K562 (cell line): Measurements from ENCODE around the gene MAP7D1. TPM values are rescaled to one million over a fixed set of nuclear protein-coding genes. Genes with fewer than 3 reads are reported as not detected.

Experiments used
- E2F8 ChIP-seq: fragments of 450-650 bp; IDR thresholded peaks from 2 replicates; pipeline ENCODE4 v1.7.1; 2018; ENCODE audit warnings: mild to moderate bottlenecking, low read depth; ENCODE audit not compliant: partially characterized antibody
- MGA ChIP-seq: fragments of 450-650 bp; IDR thresholded peaks from 2 replicates; pipeline ENCODE4 v1.6.1; 2016; ENCODE audit warnings: mild to moderate bottlenecking, moderate library complexity
- MTA1 ChIP-seq: fragments of 450-650 bp; IDR thresholded peaks from 2 replicates; pipeline ENCODE4 v1.6.1; 2017; ENCODE audit warnings: borderline replicate concordance
- NONO ChIP-seq, 2 experiments: fragments of 200-400 bp in 1 of 2; fragments of 450-650 bp in 1 of 2; formaldehyde crosslinking in 1 of 2; IDR thresholded peaks; 2 replicates each; pipeline ENCODE4 v1.6.1; 2017; ENCODE audit warnings: low read depth in 2 of 2, mild to moderate bottlenecking in 2 of 2, moderate library complexity in 2 of 2, low read length in 1 of 2
- PHTF2 ChIP-seq: fragments of 250-450 bp; sonication (Bioruptor Pico); IDR thresholded peaks from 2 replicates; pipeline ENCODE4 v1.5.0; 2021; ENCODE audit warnings: mild to moderate bottlenecking
- TAF1 ChIP-seq: IDR thresholded peaks from 2 replicates; pipeline ENCODE4 v1.6.1; 2011; ENCODE audit warnings: mild to moderate bottlenecking, low read length, moderate library complexity; ENCODE audit not compliant: insufficient read depth, control insufficient read depth, severe bottlenecking; ENCODE audit errors: extremely low read depth
- U2AF1 ChIP-seq: fragments of 200-400 bp; formaldehyde crosslinking; optimal IDR thresholded peaks from 2 replicates; pipeline ENCODE3; 2017; ENCODE audit warnings: mild to moderate bottlenecking, low read depth, low read length, moderate library complexity
- polyA plus RNA-seq, 8 experiments: library from polyadenylated mRNA; depleted of rRNA in 4 of 8; stranded (reverse) in 5 of 8; unstranded in 3 of 8; fragments of >200 nt; fragmentation: Nextera tagmentation in 2 of 8; fragmentation: Illumina TruSeq in 1 of 8; extraction: Ambion mirVana in 2 of 8; extraction: Trizol in 1 of 8; gene quantifications; 2 replicates each; pipeline versions ENCODE4 v1.2.1 to v1.2.3, GENCODE V29; 2011 to 2014; ENCODE audit warnings: inconsistent platforms in 1 of 8, missing spikeins in 1 of 8
- total RNA-seq, 7 experiments: library from RNA; depleted of rRNA in 6 of 7; stranded (reverse); fragments of >200 nt in 6 of 7; fragmentation: Illumina TruSeq in 2 of 7; extraction: Trizol in 2 of 7; gene quantifications; 2 replicates each; pipeline versions ENCODE4 v1.2.1 to v1.2.3, GENCODE V29; 2011 to 2021; ENCODE audit warnings: low replicate concordance in 1 of 7
- TF ChIP-seq, protein P1 (sequence below): fragments of 250-450 bp; sonication (Bioruptor Pico); IDR thresholded peaks from 2 replicates; pipeline ENCODE4 v1.5.0; 2021; ENCODE audit warnings: mild to moderate bottlenecking, borderline replicate concordance

The MAP7D1 gene
- total and polyA plus RNA-seq, 9 of the 15 experiments (the other 6 are each of a cell fraction or from before 2014, with no cell fraction given): 3.6 to 108 (median 34.5) TPM

DNA sequence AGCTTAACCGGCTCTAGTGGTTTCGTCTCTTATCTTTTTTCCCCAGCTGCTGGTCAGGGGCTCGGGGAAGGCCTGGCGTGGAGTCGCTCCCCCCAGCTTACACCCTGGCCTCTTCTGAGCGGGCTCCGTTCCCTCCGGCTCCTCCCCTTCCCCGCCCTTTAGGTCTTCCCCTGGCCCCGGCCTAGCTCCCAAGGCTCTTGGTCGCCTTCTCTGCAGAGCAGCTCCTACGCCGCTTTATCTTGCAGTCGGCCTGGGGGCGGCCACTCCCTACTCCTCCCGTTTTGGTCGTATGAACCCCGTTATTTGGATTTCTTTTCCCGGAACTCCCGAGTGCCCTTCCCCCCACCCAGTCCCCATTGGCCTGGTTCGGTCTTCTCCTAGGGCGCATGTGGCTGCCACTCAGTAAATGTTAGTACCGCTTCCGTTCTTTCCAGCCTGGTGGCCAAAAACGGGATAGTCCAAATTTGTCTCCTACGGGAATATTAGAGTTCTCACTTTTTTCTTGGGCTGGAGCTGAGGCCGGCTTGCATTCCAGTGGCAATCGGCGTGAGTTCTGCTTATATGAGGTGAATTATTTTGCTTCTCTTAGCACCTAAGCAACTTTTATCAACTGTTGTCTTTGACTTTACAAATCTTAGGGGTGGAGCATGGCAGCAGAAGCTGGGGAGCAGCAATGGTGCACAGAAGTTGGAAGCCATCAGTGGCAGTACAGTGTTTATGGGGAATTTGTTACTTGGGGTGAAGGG lies 68.8 kb downstream of the MAP7D1 start (continued):
- TF ChIP-seq U2AF1 (no peak), NONO (IDR thresholded peaks at IDR 0.05; ENCODE audit: low read depth in 2 of 2, low read length in 1 of 2) (peak in 1 of 2 experiments; percentile 8; a peak in 1 of 4 replicates), E2F8 (peak; percentile 32), PHTF2 (CRISPR knock-in tag) (no peak), MTA1 (no peak), TAF1 (peak; percentile 74), MGA (no peak; the same call in 1 of the 2 replicates)
- TF ChIP-seq, protein P1, sequence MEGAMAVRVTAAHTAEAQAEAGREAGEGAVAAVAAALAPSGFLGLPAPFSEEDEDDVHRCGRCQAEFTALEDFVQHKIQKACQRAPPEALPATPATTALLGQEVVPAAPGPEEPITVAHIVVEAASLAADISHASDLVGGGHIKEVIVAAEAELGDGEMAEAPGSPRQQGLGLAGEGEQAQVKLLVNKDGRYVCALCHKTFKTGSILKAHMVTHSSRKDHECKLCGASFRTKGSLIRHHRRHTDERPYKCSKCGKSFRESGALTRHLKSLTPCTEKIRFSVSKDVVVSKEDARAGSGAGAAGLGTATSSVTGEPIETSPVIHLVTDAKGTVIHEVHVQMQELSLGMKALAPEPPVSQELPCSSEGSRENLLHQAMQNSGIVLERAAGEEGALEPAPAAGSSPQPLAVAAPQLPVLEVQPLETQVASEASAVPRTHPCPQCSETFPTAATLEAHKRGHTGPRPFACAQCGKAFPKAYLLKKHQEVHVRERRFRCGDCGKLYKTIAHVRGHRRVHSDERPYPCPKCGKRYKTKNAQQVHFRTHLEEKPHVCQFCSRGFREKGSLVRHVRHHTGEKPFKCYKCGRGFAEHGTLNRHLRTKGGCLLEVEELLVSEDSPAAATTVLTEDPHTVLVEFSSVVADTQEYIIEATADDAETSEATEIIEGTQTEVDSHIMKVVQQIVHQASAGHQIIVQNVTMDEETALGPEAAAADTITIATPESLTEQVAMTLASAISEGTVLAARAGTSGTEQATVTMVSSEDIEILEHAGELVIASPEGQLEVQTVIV (CRISPR knock-in tag): no peak
